Uterus (tissue), 2 donors: ENCODE data around the gene MFAP5.

Experiments
- CTCF ChIP-seq, 4 experiments: fragments of 200-600 bp in 2 of 4; fragments of 450-650 bp in 2 of 4; sonication (generic) in 2 of 4; IDR thresholded peaks; one replicate each; pipeline ENCODE4 v1.5.1; 2016 to 2019; ENCODE audit warnings: antibody characterized with exemption in 4 of 4, mild to moderate bottlenecking in 2 of 4, moderate library complexity in 1 of 4
- POLR2A ChIP-seq, 2 donors: fragments of 450-650 bp; IDR thresholded peaks; one replicate each; pipeline ENCODE4 v1.6.1; 2016; ENCODE audit warnings: antibody characterized with exemption in 2 of 2, mild to moderate bottlenecking in 1 of 2, moderate library complexity in 1 of 2

GRCh38 chr12:8639936-8640335 is 22.7 kb downstream of the MFAP5 start:
- TF ChIP-seq CTCF (IDR thresholded peaks at IDR 0.05), result no peak
- no peak for TF ChIP-seq POLR2A (IDR thresholded peaks at IDR 0.05)
